Type B pancreatic cell (in vitro differentiated cells): ENCODE data around the gene POLR1B. TPM values are rescaled to one million over a fixed set of nuclear protein-coding genes. Genes with fewer than 3 reads are reported as not detected.
"Not testable (repeated sequence)": the region's sequence is repeated elsewhere in the genome, so short reads cannot be mapped to it uniquely, and the experiment has no call there.

Source experiments
- DNase-seq: peaks from one replicate; pipeline ENCODE4 v3.0.0; 2021; ENCODE audit warnings: mixed read lengths; ENCODE audit not compliant: unreplicated experiment; ENCODE audit errors: extremely low spot score
- H3K27ac Mint-ChIP-seq: 2 replicates; pipeline ENCODE4 v1.8.0; 2021; ENCODE audit warnings: mild to moderate bottlenecking, mixed read lengths
- H3K27me3 Mint-ChIP-seq: 2 replicates; pipeline ENCODE4 v1.8.0; 2021; ENCODE audit warnings: mixed read lengths
- H3K36me3 Mint-ChIP-seq: 2 replicates; pipeline ENCODE4 v1.8.0; 2021; ENCODE audit warnings: mixed read lengths
- H3K4me1 Mint-ChIP-seq: one replicate; pipeline ENCODE4 v1.8.0; 2021; ENCODE audit warnings: mixed read lengths; ENCODE audit not compliant: unreplicated experiment
- H3K4me3 Mint-ChIP-seq: 2 replicates; pipeline ENCODE4 v1.8.0; 2021; ENCODE audit warnings: mild to moderate bottlenecking, mixed read lengths
- H3K9me3 Mint-ChIP-seq: 2 replicates; pipeline ENCODE4 v1.8.0; 2021; ENCODE audit warnings: mixed read lengths
- total RNA-seq: library from RNA; stranded (reverse); gene quantifications from 2 replicates; pipeline ENCODE4 v1.2.1, GENCODE V29; 2021; ENCODE audit warnings: low replicate concordance
- TF ChIP-seq, protein P1 (sequence below): fragments of 200-600 bp; sonication (generic); conservative IDR thresholded peaks from 2 replicates; pipeline ENCODE4 v1.5.0; 2021; ENCODE audit warnings: antibody characterized with exemption, mild to moderate bottlenecking

The POLR1B gene
- total RNA-seq, 1 donor from 2014 or later = 39.9 TPM

DNA sequence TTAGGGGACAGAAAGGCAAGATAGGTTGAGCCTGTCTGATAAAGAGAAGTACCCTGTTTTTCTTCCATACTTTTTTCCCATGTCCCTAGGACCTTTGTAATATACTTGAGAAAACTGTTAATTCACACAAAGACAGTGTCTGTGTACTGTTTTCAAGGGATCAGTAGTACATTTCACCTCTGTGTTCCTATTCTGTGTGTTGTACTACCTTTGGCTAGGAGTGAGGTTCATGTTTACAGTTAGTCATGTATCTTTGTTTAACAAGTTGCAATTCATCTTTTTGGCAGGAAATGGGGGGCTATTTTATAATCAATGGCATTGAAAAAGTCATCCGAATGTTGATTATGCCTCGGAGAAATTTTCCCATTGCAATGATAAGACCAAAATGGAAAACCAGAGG is 6.7 kb downstream of the POLR1B start:
- H3K36me3 Mint-ChIP-seq = peaks cover 26% of the 10 kb centered on the region
- H3K4me1 Mint-ChIP-seq = no peaks in the 10 kb centered on the region
- DNase-seq = no peak
- H3K27me3 Mint-ChIP-seq = no peaks in the 10 kb centered on the region
- no peaks in the 10 kb centered on the region for H3K9me3 Mint-ChIP-seq
- TF ChIP-seq, protein P1, sequence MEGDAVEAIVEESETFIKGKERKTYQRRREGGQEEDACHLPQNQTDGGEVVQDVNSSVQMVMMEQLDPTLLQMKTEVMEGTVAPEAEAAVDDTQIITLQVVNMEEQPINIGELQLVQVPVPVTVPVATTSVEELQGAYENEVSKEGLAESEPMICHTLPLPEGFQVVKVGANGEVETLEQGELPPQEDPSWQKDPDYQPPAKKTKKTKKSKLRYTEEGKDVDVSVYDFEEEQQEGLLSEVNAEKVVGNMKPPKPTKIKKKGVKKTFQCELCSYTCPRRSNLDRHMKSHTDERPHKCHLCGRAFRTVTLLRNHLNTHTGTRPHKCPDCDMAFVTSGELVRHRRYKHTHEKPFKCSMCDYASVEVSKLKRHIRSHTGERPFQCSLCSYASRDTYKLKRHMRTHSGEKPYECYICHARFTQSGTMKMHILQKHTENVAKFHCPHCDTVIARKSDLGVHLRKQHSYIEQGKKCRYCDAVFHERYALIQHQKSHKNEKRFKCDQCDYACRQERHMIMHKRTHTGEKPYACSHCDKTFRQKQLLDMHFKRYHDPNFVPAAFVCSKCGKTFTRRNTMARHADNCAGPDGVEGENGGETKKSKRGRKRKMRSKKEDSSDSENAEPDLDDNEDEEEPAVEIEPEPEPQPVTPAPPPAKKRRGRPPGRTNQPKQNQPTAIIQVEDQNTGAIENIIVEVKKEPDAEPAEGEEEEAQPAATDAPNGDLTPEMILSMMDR = no peak
- H3K27ac Mint-ChIP-seq = no peak overlapping the region
- H3K4me3 Mint-ChIP-seq = no peak overlapping the region

GRCh38 chr2:112566104-112566503 is 23.8 kb downstream of the POLR1B start:
- Mint-ChIP-seq H3K4me3 (no peak overlapping the region), H3K27ac (no peak overlapping the region), H3K4me1 (no peaks in the 10 kb centered on the region), H3K9me3 (no peaks in the 10 kb centered on the region), H3K36me3 (peaks cover 39% of the 10 kb centered on the region), H3K27me3 (no peaks in the 10 kb centered on the region)
- no peak for DNase-seq
- TF ChIP-seq, protein P1 = no peak

- not testable (repeated sequence) for H3K27ac Mint-ChIP-seq, H3K4me3 Mint-ChIP-seq, DNase-seq, H3K27me3 Mint-ChIP-seq, H3K4me1 Mint-ChIP-seq, H3K9me3 Mint-ChIP-seq
- H3K36me3 Mint-ChIP-seq = peaks cover 41% of the 10 kb centered on the region
Observed at GRCh38 chr2:112566508-112566907, 24.2 kb downstream of the POLR1B start.

DNA sequence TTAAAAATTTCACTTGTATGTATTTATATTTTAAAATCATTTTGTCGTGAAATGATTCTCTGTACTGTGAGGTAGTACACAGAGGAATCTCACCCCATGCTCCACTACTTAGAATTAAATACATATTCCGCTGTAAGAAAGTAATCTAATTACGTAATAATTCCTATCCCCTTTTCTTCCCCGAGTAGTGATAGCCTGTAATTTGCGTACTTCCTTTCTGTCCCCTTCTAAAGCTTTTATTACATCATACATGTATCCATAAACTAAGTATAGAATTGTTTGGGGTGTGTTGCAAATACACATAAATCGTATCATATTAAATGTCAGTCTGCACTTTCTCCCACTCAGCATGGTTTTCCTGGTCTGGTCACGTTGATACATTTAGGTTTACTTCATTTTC is 29.7 kb downstream of the POLR1B start:
- H3K9me3 Mint-ChIP-seq = no peaks in the 10 kb centered on the region
- H3K4me1 Mint-ChIP-seq = no peaks in the 10 kb centered on the region
- H3K4me3 Mint-ChIP-seq = no peak overlapping the region
- TF ChIP-seq, protein P1 = no peak
- H3K27me3 Mint-ChIP-seq = no peaks in the 10 kb centered on the region
- no peak overlapping the region for H3K27ac Mint-ChIP-seq
- H3K36me3 Mint-ChIP-seq = peaks cover 60% of the 10 kb centered on the region
- DNase-seq = no peak

DNA sequence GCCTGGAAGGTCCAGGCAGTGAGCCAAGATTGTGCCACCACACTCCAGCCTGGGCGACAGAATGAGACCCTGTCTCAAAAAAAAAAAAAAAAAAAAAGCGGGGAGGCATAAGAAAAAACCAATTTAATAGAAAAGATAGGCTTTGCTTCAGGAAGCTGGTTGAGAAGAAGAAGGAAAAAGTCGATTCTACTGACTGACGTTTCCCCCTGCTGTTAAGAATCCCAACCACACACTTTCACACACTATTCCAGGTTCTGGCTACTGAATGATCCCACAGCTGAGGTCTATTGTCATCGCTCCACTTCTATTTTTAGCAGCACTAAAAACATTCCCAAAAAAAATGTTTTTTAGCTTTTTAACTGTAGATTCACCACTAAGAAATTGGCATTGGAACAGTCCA is 35.5 kb downstream of the POLR1B start:
- H3K27me3 Mint-ChIP-seq = no peaks in the 10 kb centered on the region
- TF ChIP-seq, protein P1 = peak; percentile 43
- no peaks in the 10 kb centered on the region for H3K4me1 Mint-ChIP-seq
- H3K4me3 Mint-ChIP-seq = no peak overlapping the region
- no peaks in the 10 kb centered on the region for H3K9me3 Mint-ChIP-seq
- no peak for DNase-seq
- no peak overlapping the region for H3K27ac Mint-ChIP-seq
- peaks cover 19% of the 10 kb centered on the region for H3K36me3 Mint-ChIP-seq

DNA sequence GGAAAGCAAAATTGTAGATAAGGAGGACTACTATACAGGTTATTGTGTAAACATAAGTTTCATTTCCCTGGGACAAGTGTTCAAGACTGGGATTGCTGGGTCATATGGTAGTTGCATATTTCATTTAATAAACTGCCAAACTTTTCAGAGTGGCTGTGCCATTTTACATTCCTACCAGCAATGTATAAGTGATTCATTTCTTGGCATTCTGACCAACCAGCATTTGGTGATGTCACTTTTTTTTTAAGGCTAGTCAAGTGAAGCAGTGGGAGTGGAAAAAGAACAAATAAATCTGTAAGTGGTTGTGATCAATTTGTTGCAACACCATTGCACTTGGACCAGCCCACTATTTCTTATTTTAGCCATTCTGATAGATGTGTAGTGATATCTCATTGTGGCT is 37.0 kb downstream of the POLR1B start:
- H3K4me1 Mint-ChIP-seq = no peaks in the 10 kb centered on the region
- no peak for DNase-seq
- H3K27me3 Mint-ChIP-seq = no peaks in the 10 kb centered on the region
- H3K36me3 Mint-ChIP-seq = peaks cover 19% of the 10 kb centered on the region
- TF ChIP-seq, protein P1 = no peak
- H3K27ac Mint-ChIP-seq = no peak overlapping the region
- no peaks in the 10 kb centered on the region for H3K9me3 Mint-ChIP-seq
- H3K4me3 Mint-ChIP-seq = no peak overlapping the region
